T-helper 2 cell treated with Interferon-gamma antibody and Interleukin-4, amounts not matched to agents 5 μg/mL and 100 μg/mL, for 36 hours (primary cell): Measurements from ENCODE around the gene COX6B2.
A peak's percentile ranks its signal among the peaks of the same experiment; 100 is the strongest.
"Not testable (repeated sequence)": the region's sequence is repeated elsewhere in the genome, so short reads cannot be mapped to it uniquely, and the experiment has no call there.

ENCODE experiments used
- DNase-seq: peaks from one replicate; pipeline ENCODE4 v3.0.0; 2021; ENCODE audit warnings: low spot score
- H3K27ac Mint-ChIP-seq: one replicate; pipeline ENCODE4 v1.8.0; 2021; ENCODE audit warnings: mild to moderate bottlenecking, mixed read lengths
- H3K27me3 Mint-ChIP-seq: one replicate; pipeline ENCODE4 v1.8.0; 2021; ENCODE audit warnings: low read depth, mixed read lengths
- H3K36me3 Mint-ChIP-seq: one replicate; pipeline ENCODE4 v1.8.0; 2021; ENCODE audit warnings: low read depth, mixed read lengths
- H3K4me1 Mint-ChIP-seq: one replicate; pipeline ENCODE4 v1.8.0; 2021; ENCODE audit warnings: low read depth, mixed read lengths
- H3K4me3 Mint-ChIP-seq: one replicate; pipeline ENCODE4 v1.8.0; 2022; ENCODE audit warnings: mild to moderate bottlenecking, moderate library complexity, mixed read lengths
- H3K9me3 Mint-ChIP-seq: one replicate; pipeline ENCODE4 v1.8.0; 2021; ENCODE audit warnings: mixed read lengths

The COX6B2 gene, protein sequence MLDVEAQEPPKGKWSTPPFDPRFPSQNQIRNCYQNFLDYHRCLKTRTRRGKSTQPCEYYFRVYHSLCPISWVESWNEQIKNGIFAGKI

GRCh38 chr19:55354698-55355212 lies at the start of gene COX6B2:
COX6B2 (minus strand) TSS chr19:55354719; CDS start chr19:55354521, 198 bp downstream.
- peaks cover 2% of the 10 kb centered on the region for H3K36me3 Mint-ChIP-seq
- H3K9me3 Mint-ChIP-seq = no peaks in the 10 kb centered on the region
- peaks cover 17% of the 10 kb centered on the region for H3K4me1 Mint-ChIP-seq
- H3K4me3 Mint-ChIP-seq = peak within 1 kb of the TSS; percentile 73
- H3K27me3 Mint-ChIP-seq = peaks cover 51% of the 10 kb centered on the region
- no peak within 1 kb of the TSS for H3K27ac Mint-ChIP-seq
- no peak for DNase-seq

DNA sequence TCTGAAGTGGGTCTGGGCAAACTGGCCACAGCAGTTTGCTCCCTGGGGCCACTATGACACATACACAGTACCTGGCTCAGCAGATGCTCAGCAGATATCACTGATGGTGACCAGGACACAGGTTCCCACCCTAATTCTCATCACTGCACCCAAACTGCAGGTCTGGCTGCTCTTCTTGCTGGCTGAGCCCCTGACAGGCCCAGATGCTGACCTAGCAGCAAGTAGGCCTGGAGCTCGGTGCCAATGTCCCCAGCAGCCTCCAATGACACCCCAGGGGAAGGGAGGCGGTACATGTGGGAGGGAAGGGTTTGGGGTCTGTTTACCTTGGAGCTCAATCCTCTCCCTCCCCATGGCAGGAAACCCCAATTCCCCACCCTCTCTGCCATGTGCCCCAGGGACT lies 48.0 kb upstream of the COX6B2 start:
- H3K4me3 Mint-ChIP-seq = no peak overlapping the region
- H3K27ac Mint-ChIP-seq = no peak overlapping the region
- peaks cover 26% of the 10 kb centered on the region for H3K4me1 Mint-ChIP-seq
- peaks cover 52% of the 10 kb centered on the region for H3K36me3 Mint-ChIP-seq
- no peaks in the 10 kb centered on the region for H3K9me3 Mint-ChIP-seq
- no peak for DNase-seq
- H3K27me3 Mint-ChIP-seq = no peaks in the 10 kb centered on the region

DNA sequence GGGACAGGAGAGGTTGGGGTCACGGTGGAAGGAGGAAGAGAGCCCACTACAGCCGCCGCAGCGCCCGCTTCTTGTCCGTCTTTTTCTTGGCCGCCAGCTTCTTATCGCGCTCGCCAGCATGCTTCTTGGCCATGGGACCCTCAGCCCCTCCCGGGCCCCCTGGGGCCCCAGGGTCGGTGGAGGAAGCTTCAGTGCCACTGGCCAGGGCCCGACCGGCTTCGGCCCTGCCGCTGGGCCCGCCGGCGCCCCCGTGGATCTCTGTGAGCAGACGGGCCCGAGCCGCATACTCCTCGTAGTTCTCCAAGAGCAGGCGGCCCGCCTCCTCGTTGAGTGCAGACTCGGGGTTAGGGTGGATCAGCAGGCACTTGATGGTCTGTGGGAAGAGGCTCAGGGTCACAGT lies 46.9 kb upstream of the COX6B2 start:
- Mint-ChIP-seq H3K36me3 (peaks cover 47% of the 10 kb centered on the region), H3K4me1 (peaks cover 23% of the 10 kb centered on the region)
- not testable (repeated sequence) for H3K4me3 Mint-ChIP-seq, H3K9me3 Mint-ChIP-seq, H3K27me3 Mint-ChIP-seq, DNase-seq, H3K27ac Mint-ChIP-seq

GRCh38 chr19:55400281-55401087 lies 46.0 kb upstream of the COX6B2 start:
- no peak overlapping the region for H3K27ac Mint-ChIP-seq
- DNase-seq = no peak
- H3K4me3 Mint-ChIP-seq = no peak overlapping the region
- H3K27me3 Mint-ChIP-seq = no peaks in the 10 kb centered on the region
- H3K9me3 Mint-ChIP-seq = no peaks in the 10 kb centered on the region
- H3K36me3 Mint-ChIP-seq = peaks cover 38% of the 10 kb centered on the region
- peaks cover 15% of the 10 kb centered on the region for H3K4me1 Mint-ChIP-seq

DNA sequence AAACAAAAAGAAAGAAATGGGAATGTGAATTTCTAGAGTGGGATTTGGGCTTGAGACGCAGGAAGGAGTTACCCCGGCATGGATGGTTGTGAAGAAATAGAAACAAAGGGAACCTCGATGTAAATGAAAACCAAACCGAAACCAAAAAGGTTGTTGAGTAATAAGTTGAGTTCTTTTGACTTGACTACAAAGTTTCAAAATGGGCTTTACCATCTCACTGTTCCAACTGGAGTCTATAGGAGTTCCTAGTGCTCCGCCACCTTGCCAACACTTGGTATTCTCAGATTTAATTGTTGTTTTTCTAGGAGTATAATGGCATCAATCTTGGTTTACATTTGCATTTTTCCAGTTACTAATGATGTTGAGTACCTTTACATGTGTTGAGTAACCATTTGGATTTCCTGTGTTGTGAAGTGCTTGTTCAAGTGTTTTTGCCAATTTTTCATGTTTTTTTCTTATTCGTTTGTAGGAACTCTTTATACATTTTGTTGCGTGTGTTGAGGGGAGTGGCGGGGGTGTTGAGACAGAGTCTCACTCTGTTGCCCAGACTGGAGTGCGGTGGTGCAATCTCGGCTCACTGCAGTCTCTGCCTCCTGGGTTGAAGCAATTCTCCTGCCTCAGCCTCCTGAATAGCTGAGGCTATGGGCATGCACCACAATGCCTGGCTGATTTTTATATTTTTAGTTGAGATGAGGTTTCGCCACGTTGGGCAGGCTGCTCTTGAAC lies 43.8 kb upstream of the COX6B2 start:
- H3K36me3 Mint-ChIP-seq = peaks cover 32% of the 10 kb centered on the region
- peak overlapping the region; percentile 74 for H3K27ac Mint-ChIP-seq
- peaks cover 14% of the 10 kb centered on the region for H3K4me1 Mint-ChIP-seq
- no peaks in the 10 kb centered on the region for H3K9me3 Mint-ChIP-seq
- no peak for DNase-seq
- H3K27me3 Mint-ChIP-seq = no peaks in the 10 kb centered on the region
- H3K4me3 Mint-ChIP-seq = peak overlapping the region; percentile 7

- peaks cover 14% of the 10 kb centered on the region for H3K4me1 Mint-ChIP-seq
- H3K9me3 Mint-ChIP-seq = no peaks in the 10 kb centered on the region
- H3K27ac Mint-ChIP-seq = peak overlapping the region; percentile 8
- H3K27me3 Mint-ChIP-seq = no peaks in the 10 kb centered on the region
- DNase-seq = no peak
- no peak overlapping the region for H3K4me3 Mint-ChIP-seq
- peaks cover 28% of the 10 kb centered on the region for H3K36me3 Mint-ChIP-seq
Observed at GRCh38 chr19:55392820-55393761, 38.6 kb upstream of the COX6B2 start.

DNA sequence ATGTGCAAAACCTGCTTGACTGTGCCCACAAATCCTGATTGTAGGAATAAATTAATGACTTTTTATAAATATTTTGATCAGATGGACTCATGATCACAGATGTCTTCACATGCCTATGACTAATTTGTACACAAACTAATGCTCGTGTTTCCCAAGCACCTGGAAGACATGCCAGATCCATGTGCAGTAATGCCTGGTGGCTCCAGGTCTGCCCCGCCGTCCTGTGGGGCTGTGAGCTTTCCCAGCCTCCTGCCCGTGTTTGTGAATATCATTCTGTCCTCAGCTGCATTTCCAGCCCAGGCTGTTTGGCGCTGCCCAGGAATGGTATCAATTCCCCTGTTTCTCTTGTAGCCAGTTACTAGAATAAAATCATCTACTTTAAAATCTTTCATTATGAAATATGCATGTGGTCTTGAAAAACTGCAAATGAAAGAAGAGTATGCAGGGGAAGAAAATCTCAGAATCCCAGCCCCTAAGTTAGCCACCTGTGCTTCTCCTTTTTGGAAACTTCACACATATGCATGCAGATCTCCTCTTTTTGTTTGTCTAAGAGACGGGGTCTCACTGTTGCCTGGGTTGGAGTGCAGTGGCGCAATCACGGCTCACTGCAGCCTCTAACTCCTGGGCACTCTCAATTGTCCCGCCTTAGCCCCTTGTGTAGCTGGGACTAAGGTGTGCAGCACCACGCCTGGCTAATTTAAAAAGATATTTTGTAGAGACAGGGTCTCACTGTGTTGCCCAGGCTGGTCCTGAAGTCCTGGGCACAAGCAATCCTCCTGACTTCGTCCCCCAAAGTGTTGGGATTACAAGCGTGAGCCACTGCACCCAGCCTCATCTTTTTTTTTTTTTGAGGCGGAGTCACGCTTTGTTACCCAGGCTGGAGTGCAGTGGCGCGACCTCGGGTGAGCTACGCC lies 37.4 kb upstream of the COX6B2 start:
- no peak for DNase-seq
- Mint-ChIP-seq H3K4me1 (peaks cover 17% of the 10 kb centered on the region), H3K4me3 (no peak overlapping the region), H3K27me3 (no peaks in the 10 kb centered on the region), H3K36me3 (peaks cover 38% of the 10 kb centered on the region), H3K9me3 (no peaks in the 10 kb centered on the region), H3K27ac (peak overlapping the region; percentile 31)

- no peak for DNase-seq
- no peaks in the 10 kb centered on the region for H3K9me3 Mint-ChIP-seq
- H3K27ac Mint-ChIP-seq = no peak overlapping the region
- H3K4me3 Mint-ChIP-seq = no peak overlapping the region
- H3K4me1 Mint-ChIP-seq = peaks cover 20% of the 10 kb centered on the region
- H3K27me3 Mint-ChIP-seq = no peaks in the 10 kb centered on the region
- peaks cover 45% of the 10 kb centered on the region for H3K36me3 Mint-ChIP-seq
Observed at GRCh38 chr19:55391191-55391670, 36.7 kb upstream of the COX6B2 start.

DNA sequence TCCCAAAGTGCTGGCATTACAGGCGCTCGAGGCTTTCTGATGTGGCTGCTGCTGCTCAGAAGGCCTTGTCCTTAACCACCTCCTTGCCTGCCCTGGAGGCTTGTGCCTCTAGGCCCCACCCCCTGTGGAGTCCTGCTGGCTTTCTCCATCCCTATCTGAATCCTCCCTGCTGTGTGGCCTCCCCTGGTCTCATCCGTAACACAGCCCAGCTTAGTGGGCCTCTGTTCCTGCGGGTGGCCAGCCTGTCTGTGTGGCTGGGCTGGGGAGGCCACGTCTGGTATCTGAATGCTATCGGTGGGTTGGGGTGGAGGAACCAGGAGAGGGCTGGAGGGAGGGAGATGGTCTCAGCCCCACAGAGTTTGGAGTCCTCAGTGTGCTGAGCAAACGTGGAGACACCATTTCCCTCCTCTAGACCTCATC lies 36.0 kb upstream of the COX6B2 start:
- DNase-seq = no peak
- Mint-ChIP-seq H3K9me3 (no peaks in the 10 kb centered on the region), H3K4me3 (no peak overlapping the region), H3K27me3 (no peaks in the 10 kb centered on the region), H3K27ac (peak overlapping the region; percentile 38), H3K36me3 (peaks cover 52% of the 10 kb centered on the region), H3K4me1 (peaks cover 20% of the 10 kb centered on the region)

DNA sequence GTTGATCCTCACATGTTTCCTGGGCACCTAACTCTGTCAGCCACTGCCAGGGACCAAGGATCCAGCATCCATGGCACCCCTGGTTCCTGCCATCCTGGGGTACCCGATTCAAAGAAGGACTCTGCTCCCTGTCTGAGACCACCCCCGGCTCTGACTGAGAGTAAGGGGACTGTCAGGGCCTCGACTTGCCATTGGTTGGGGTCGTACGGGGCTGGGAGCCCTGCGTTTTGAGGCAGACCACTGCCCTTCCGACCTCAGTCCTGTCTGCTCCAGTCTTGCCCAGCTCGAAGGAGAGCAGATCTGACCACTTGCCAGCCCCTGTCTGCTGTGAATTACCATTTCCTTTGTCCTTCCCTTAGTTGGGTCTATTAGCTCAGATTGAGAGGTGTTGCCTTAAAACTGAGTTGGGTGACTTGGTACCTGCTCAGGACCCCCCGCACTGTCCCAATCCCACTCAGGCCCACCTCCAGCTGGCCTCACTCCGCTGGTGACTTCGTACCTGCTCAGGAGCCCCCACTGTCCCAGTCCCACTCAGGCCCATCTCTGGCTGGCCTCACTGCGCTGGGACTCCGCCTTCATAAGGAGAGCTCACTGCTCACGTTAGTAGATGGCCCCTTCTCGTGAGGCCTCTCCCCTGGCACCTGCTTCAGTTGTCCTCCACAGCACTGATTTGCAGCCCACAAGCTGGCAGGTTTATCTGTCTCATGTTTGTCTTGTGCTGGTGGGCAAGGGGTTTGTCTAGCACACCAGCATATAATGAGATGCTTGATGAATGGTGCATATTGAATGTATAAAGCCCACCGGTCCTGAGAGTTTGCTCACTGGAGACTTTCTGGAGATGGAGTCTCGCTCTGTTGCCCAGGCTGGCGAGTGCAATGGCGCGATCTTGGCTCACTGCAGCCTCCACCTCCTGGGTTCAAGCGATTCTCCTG lies 35.1 kb upstream of the COX6B2 start:
- Mint-ChIP-seq H3K4me3 (peak overlapping the region; percentile 28), H3K9me3 (no peaks in the 10 kb centered on the region), H3K27me3 (no peaks in the 10 kb centered on the region), H3K27ac (no peak overlapping the region), H3K4me1 (peaks cover 25% of the 10 kb centered on the region), H3K36me3 (peaks cover 54% of the 10 kb centered on the region)
- DNase-seq = no peak

- no peaks in the 10 kb centered on the region for H3K27me3 Mint-ChIP-seq
- H3K4me3 Mint-ChIP-seq = peak overlapping the region; percentile 99
- H3K4me1 Mint-ChIP-seq = peaks cover 32% of the 10 kb centered on the region
- no peak for DNase-seq
- H3K36me3 Mint-ChIP-seq = peaks cover 54% of the 10 kb centered on the region
- no peaks in the 10 kb centered on the region for H3K9me3 Mint-ChIP-seq
- H3K27ac Mint-ChIP-seq = peak overlapping the region; percentile 41
Observed at GRCh38 chr19:55387736-55388497, 33.4 kb upstream of the COX6B2 start.
